Activated naive CD4-positive, alpha-beta T cell (primary cell): ENCODE data around the gene AK5.

Experiments
- DNase-seq, 4 experiments: peaks; one replicate each; lab custom pipeline; 2025; lab: John Stamatoyannopoulos, UW

AK5 gene

DNA sequence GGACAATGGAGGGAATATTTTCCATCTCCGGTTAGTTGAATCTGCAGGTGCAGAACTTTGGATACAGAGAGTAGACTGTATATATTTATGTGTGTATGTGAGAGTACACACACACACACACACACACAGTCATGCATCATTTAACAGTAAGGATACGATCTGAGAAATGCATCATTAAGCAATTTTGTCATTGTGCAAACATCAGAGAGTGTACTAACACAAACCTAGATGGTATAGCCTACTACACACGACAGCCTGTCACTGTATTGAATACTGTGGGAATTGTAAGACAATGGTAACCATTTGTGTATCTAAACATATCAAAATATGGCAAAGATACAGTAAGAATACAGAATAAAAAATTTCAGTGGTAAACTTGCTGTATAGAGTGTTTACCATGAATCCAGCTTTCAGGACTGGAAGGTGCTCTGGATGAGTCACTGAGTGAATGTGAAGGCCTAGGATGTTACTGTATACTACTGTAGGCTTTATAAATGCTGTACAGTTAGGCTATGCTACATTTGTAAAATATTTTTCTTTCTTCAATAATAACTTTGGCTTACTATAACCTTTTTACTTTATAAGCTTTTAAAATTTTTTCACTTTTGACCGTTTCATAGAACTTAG lies 262.1 kb downstream of the AK5 start:
- DNase-seq, result no peak

DNA sequence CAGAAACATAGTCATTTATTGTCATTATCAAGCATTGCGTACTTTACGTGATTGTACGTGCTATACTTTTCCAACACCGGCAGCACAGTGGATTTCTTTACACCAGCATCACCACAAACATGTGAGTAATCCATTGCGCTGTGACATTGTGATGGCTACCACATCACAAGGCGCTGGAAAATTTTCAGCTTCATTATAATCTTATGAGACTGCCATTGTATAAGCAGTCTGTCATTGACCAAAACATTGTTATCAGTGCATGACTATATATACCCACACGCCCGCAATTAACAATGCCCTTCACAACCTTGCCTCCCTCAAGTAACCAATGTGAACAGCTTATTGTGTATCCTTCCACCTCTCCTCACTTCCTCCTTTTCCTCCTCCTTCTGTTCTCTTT lies 263.0 kb downstream of the AK5 start:
- no peak for DNase-seq

DNA sequence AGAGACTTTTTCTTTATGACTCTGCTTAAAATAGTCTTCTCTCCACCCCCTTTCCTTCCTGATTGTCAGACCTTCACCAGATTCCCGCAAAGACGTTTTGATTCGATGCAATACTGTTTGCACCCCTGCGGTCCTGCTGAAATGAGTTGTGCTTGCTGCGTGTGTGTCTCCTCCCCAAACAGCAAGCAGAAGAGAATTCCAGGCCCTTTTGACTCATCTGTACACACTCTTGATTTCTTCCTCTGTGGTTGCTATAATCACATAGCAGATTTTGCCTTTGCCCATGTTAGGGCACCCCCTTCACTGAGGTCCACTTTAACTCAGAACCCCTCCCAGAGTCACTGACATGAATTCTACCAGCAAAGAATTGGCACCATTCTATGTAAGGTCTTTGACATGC lies 264.2 kb downstream of the AK5 start:
- DNase-seq, result no peak

DNA sequence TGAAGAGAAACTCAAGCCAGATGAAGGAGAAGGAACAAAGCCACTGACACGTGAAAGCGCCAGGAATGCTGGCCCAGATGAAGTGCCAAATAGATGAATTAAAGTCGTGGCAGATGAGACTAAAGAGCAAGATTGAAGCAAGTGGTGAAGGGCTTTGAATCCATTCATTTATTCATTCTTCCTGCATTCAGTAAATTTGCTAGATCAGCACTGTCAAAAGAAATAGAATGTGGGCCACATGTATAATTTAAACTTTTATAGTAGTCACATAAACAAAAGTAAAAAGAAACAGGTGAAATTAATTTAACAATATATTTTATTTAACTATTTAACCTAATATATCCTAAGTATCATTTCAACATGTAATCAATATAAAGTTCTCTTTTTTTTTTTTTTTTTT lies 265.1 kb downstream of the AK5 start:
- DNase-seq, result no peak

DNA sequence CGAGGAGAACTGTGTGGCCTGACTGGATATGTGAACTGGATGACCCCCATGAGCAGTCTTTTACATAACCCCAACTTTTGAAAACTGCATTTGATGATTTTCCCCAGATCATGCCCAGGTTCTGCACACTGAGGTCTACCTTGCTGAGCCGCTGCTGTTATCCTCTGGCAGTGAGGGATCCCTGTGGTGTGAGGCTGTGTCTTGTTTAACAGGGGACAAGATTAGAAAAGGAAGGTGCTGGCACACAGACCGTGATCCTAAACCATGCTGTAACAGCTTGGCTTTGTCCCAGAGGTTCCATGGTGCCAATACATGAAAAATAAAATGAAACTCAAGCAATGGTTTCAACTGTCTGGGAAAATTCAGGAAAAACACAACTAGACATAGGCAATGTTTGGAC lies 266.5 kb downstream of the AK5 start:
- DNase-seq, result no peak

DNA sequence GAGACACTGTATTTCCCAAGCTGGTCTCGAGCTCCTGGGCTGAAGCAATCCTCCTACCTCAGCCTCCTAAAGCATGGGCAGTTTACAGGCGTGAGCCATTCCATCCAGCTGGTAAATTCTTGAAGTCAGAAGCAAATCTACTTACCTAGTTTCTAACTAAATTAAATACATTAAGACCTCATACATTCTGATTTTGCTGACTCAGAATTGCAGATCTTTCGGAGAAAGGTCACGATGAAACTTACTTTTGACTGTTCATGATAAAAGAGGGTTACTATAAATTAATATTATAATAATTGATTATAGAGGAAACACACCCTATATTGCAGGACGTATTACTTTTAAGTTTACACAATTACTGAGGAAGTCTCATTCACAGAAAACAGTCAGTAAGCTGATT lies 268.3 kb downstream of the AK5 start:
- no peak for DNase-seq

DNA sequence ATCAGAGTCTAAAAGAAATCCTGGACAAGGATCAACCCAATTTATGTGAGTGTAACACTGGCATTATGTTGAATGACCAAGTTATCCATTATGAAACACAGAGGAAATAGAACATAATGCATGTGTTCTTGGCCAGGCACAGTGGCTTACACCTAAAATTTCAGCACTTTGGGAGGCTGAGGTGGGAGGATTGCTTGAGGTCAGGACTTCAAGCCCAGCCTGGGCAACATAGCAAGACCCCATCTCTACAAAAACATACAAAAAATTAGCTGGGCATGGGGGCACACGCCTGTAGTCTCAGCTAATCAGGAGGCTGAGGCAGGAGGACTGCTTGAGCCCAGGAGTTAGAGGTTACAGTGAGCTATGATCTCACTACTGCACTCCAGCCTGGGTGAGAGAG lies 270.8 kb downstream of the AK5 start:
- no peak for DNase-seq

DNA sequence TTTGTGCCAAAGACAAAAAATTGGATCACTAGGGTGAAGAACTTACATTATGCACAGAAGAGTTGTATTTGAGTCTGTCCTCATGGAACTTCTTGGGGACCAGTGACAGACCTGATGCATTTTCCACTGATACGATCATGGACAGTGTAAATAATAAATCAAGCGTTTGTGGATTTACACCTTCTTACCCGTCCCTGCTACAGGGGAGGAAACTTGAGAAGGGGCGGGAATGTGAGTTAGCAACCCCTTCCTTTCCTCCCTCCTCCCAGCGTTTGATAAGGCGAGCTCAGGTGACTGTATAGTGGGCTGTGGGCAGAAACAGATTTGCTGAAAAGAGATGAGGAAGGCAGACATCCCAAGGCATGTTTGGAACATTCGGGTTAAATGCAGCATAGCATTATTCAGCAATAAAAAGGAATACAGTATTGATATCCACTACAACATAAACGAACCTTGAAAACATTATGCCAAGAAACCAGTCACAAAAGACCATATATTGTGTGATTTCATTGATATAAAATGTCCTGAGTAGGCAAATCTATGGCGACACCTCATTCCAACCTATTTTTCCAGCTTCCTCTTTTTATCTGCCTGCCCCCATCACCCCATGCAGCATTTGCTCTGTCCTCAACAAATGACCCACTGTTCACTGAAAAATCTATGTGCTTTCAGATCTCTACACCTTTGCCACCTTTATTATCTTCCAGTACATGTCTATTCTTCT lies 271.9 kb downstream of the AK5 start:
- DNase-seq, result no peak

DNA sequence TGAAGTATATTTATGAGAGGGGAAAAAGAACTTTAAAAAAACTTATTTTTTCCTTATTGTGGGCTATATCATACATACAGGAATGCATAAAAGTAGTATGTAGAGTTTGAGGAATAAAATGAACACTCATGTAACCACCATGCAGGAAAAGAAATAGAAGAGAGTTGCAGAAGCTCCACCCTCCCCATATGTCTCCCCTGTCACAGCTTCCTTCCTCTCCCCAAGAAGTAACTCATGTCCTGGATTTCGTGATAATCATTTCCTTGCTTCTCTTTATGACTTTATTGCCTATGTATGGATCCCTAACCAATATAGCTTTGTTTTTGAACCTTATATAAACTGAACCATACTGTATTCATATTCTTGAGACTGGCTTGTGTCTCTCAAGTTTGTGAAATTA lies 274.2 kb downstream of the AK5 start:
- no peak for DNase-seq

DNA sequence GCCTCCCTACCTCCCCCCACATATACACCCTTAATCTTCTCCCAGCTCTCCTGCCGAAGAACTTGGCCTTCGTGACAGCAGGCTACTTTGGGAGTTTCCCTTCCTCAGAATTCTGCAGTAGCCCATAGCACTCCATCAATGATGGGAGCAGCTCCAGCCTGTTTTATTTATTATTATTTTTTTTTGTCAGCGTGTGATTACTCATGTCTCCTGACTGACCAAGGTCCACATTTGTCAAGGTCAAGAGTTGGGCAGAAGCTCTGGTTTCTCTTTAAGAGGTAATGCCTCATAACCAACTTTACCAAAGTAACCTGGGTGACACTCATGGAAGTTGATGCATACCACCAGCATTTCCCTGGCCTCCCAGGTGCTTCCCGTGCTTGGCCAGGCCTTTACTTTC lies 275.2 kb downstream of the AK5 start:
- DNase-seq, result no peak

DNA sequence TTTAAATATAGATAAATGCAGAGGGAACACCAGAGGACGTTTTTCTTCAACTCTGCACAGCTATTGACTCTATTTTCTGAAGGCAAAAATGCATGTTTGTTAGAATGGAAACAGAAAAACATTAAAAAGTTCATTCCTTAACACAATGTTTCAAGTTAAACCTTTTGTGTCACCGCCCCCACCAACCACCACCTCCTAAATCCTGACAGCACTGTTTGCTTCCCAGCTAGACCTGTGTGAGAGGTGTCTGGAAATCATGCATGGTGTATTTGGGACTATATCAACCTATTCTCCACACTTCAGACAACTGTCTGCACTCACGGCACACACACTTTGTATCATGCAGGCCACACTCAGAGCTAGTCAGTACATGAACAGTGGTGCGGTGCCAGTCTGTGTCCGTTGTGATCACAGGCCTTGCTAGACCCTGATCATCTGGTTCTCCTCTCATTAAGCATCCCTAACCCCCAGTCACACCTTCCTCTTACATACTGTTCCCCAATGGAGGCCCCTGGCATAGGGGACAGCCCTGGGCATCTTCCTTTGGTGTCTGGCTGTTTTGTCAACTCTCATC lies 276.9 kb downstream of the AK5 start:
- no peak for DNase-seq

DNA sequence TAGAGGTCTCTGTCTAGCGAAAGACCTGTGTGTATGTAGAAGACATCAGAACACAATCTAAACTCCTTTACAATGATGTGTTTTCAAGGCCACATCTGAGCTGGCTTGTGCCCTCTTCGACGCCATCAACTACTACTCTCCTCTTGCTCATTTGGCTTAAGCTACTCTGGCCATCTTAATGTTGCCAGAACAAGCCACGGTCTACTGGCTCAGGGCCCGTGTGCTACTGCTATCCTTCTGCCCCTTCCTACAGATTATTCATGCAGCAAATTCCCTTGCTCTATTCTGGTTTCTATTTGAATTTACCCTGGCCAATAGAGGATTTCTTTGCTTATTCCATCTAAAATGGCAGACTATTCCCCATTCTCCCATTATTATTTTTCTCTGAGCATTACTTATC lies 278.9 kb downstream of the AK5 start:
- DNase-seq, result no peak

DNA sequence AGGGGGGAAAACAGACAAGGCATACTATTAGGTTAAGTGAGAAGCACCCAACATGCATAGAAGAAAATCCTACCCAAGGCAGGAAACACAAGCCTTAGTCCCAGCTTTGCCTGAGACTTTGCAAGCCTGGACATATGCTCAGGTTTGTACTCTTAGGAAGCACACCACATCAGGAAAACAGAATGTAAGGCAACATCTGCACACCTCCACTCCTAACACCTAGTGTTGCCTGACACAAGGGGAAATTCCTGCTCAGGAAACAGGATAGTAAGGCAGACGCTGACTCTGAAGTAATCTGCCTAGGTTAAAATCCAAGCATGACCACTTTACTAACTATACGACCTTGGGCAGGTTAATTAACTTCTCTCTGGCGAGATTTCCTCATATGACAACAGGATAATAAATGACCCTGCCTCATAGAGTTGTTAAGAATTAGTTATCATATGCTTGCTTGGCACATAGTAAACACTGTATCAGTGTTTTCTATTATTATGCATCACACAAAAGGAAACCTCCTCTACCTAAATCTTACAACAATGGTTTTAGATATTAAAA lies 280.9 kb downstream of the AK5 start:
- DNase-seq, result no peak

DNA sequence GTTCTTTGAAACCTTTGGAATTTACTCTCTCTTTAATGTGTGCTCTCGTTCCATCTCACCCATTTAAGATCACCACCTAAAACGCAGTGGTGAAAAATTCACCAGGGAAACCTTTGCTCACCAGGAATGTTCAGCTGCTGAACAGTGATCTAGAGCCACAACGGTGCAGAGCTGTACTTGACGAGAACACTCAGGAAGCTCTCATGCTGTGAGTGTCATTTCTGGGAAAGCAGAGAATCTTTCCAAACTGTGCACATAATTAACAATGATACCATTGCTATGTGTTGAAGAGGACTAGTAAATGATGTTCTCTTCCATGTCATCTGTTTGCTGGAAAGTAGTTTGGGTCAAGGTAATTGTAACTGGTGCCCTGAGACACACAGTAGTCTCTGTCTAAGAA lies 283.5 kb downstream of the AK5 start:
- DNase-seq, result no peak

DNA sequence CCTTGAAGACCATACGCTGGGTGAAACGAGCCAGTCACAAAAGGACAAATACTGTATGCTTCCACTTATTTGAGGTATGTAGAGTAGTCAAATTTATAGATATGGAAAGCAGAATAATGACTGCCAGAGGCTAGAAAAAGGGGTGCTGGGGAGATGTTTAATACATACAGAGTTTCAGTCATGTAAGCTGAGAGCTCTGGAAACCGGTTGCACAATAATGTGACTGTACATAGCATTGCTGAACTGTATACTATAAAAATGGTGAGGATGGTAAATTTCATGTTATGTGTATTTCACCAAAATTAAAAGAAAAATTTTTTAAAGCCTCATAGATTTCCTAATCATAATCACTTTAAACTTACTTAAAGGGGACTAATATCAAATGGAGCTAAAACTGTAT lies 289.8 kb downstream of the AK5 start:
- DNase-seq, result no peak

DNA sequence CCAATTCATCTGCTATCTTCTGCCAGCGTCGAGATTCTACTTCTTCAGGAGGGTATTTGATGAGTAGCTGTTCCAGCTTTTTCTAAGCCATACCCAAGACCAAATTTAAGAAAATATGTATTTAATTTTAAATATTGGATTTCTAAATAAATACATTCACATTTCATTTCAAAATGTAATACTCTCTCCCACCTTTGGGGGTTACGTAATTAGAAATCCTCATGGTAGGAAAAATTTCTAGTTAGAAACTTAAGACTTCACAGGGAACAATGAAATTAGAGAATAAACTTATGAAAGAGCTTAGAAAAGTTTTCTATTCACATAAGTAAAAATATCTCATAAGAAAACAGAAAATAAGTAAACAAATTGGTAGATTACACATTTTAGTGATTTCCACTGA lies 297.7 kb downstream of the AK5 start:
- no peak for DNase-seq

DNA sequence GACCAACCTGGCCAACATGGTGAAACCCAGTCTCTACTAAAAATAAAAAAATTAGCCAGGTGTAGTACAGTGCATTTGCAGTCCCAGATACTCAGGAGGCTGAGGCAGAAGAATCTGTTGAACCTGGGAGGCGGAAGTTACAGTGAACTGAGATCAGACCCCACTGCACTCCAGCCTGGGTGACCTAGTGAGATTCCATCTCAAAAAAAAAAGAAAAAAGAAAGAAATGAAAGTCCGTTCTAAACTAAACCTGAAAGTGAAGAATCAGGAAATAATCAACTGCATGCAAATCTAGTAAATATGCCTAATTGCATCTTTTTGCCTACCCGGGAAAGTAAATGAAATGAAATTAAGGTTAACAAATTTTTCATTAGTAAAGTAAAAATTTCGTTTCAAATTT lies 301.1 kb downstream of the AK5 start:
- DNase-seq, result no peak

DNA sequence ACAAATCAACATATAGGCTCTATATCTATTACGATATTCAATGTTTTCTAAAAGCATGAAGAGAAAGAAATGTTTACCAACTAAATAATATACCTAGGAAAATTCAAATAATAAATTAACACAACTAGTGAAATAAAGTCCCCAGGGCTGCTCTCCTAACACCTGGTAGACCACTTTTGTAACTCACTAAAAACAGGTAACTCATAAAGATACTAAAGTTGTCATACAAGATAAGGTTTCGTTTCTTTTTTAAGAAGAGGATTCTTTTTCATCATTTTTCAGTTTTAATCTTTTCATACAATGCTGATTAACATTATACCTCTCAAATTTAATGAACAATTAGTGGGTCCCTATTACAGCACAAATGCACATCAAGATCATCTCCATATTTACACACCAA lies 301.7 kb downstream of the AK5 start:
- no peak for DNase-seq

DNA sequence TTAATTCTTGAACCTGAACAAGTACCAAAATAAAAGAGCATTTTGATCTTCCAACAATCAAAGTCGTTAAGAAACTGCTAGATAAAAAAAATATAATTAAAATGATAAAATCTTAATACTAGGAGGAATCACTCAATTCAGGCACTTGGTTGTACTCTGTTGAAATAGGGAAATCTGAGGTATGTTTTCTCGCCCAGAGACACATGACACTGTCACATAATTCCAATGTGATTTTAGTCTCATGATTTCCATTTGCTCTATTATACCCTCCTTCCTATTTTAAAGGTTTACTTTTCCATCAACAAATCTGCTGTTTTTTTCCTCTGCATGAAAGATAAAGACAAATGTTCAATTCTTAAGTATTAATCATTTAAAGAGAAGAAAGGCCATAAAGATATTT lies 303.1 kb downstream of the AK5 start:
- DNase-seq, result no peak

DNA sequence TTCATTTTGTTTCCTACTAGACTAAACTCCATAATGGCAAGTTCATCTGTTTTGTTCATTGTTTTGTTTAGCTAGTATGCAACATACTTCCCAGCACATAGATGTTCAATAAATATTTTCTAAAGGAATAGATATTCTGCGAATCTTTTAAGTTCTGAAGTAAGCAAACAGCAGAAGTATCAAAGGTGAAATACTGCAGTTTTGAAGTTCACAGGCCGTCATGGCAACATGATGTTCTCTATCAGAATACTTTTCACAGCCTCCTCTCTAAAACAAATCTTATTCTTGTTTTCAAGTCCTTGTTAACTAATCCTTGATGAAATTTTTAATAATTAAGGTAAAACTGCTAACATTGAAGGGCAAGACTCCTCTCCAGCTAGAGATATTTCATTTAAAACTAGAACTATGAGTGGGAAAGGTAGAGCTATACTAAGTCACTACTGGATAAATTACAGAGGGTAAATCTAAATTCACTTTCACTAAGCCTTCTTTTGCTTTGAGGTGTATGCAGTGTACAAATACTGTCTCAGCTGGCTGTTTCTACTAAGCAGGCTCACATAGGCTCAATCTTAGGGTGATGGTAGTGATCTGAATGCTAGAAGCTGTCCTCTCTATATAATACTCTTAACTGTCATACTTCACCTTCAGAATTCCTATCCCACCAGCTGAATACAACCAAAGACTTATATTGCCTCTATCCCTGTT lies 303.9 kb downstream of the AK5 start:
- DNase-seq, result no peak

DNA sequence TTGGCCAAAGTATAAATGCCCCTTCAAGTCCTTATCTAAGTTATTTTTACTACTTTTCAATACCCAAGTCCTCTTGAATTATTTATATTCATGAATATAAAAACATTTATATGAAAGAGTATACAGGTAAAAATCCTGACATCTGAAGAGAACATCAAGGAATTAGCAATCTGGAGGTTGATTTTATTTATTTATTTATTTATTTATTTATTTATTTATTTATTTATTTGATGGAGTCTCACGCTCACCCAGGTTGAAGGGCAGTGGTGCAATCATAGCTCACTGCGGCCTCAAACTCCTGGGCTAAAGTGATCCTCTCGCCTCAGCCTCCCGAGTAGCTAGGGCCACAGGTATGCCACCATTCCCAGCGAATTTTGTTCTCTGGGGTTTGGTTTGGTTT lies 307.4 kb downstream of the AK5 start:
- no peak for DNase-seq

DNA sequence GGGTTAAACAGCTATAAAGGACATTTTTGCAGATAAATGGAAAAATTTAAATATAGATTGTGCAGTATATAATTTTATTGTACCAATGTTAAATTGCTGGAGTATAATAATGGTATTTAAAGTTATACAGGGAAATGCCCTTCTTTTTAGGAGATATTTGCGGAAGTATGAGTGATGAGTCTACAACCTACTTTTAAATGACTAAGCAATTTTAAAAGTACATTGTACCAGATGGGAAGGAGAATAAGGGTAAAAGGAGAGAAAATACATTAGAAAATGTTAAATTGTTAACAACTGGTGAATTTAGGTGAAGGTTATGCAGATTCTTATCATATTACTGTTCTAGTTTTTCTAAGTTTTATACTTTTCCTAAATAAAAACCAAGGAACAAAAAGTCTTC lies 308.8 kb downstream of the AK5 start:
- no peak for DNase-seq

DNA sequence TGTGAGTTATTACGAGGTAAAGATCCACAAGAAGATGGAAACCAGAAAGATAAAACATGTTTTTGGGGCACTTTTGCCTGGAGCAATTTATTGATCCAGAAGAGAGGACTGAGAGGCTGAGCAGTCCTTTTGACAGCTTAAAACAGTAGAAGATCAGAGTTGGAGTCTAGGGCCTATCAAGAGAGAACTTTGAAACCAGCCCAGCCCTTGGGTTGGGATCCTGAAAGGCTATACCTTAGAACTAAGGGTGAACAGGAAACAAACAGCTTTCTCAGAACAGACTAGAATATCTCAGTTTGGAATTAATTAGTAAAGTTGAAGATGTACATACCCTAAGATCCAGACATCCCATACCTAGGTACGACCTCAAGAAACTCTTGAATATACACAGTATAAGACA lies 311.1 kb downstream of the AK5 start:
- DNase-seq, result no peak
